HG02981 (cell line): Measurements from ENCODE around the gene NEURL1.

ENCODE experiments used
- ATAC-seq: cut with Tn5 transposase; IDR thresholded peaks from one replicate; pipeline ENCODE4 v1.9.1; 2021; ENCODE audit warnings: mild to moderate bottlenecking, moderate library complexity; ENCODE audit not compliant: unreplicated experiment

Gene NEURL1

DNA sequence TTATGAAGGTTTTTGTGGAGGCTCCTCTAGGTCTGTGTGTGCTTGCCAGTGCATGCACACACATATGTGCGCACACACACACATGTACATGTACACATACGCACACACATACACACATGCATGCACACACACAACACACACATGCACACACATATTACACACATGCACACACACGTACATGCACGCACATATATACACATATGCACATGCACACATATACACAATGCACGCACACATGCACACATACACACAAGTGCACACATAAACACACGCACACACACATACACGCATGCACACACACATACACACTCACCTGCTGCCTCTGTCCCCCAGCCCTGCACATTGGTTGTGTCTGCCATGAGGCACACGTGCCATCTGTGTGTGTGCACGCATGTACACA, 66.3 kb downstream of the NEURL1 start:
- ATAC-seq, result no peak

DNA sequence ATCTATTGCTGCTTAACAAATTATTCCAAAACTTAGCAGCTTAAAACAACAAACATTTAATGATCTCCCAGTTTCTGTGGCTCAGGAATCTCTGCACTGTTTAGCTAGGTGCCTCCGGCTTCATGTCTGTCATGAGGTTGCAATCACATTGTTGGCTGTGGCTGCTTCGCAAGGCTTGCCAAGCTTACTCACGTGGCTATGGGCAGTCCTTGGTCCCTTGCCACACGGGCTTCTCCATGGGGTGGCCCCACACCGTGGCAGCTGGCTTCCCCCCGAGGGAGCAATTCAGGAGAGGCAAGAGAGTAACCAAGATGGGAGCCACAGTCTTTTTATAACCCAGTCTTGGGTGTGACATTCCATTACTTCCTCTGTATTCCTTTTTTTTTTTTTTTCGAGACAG, 67.4 kb downstream of the NEURL1 start:
- ATAC-seq, result no peak

- ATAC-seq, result no peak
Observed at GRCh38 chr10:103562383-103562782, 68.9 kb downstream of the NEURL1 start.

- ATAC-seq, result no peak
Observed at GRCh38 chr10:103563231-103564115, 70.0 kb downstream of the NEURL1 start.

DNA sequence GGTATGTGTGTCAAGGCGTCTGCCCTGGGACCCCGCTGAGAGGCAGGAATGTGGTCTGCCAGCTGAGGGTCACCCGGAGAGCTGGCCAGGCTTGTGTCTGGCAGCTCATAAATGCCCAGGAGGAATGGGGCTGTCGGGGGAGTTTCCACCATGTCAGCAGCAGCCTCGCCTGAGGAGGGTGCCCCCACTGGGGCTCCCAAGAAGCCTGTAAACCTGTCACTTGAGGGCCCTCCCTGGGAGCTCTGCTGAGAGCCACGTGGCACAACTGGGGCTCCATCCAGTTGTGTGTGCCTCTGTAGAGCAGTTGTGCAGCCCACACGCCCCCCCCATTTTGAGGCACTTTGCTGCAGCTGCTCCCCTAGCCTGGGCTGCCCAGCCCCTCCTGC, 70.6 kb downstream of the NEURL1 start:
- ATAC-seq, result no peak

GRCh38 chr10:103564776-103565520, 71.4 kb downstream of the NEURL1 start:
- ATAC-seq, result no peak

DNA sequence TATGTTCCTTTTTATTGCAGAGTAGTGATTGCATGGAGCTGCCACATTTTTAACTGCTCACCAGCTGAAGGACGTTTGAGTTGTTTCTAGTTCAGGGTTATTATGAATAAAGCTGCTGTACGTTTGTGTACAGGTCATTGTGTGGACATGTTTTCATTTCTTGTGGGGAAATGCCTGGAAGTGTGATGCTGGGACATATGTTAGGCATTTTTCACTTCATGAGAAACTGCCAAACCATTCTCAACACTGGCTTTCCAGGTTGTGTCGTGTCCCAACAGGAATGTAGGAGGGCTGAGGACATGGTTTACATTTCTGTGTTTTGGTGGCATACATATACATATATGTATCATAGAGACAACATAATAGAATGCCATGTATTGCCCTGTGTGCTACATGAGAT, 73.0 kb downstream of the NEURL1 start:
- ATAC-seq, result no peak

- no peak for ATAC-seq
Observed at GRCh38 chr10:103568505-103568904, 75.0 kb downstream of the NEURL1 start.

GRCh38 chr10:103569896-103570295, 76.4 kb downstream of the NEURL1 start:
- no peak for ATAC-seq

GRCh38 chr10:103570844-103571655, 77.5 kb downstream of the NEURL1 start:
- ATAC-seq, result no peak

DNA sequence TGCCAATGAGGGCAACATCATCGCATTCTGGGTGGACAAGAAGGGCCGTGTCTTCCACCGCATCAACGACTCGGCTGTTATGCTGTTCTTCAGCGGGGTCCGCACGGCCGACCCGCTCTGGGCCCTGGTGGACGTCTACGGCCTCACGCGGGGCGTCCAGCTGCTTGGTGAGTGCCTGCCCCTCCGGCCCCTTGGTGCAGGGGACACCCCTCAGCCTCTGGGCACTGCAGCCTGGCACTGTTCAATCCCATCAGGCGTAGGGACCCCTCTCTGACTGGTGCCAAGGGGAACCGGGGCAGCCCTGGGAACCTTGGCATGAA, 78.1 kb downstream of the NEURL1 start:
- ATAC-seq, result no peak

- ATAC-seq, result no peak
Observed at GRCh38 chr10:103572347-103573204, 79.1 kb downstream of the NEURL1 start.

GRCh38 chr10:103573205-103573487, 79.6 kb downstream of the NEURL1 start:
- ATAC-seq, result no peak

- ATAC-seq, result no peak
Observed at GRCh38 chr10:103574097-103575061, 80.9 kb downstream of the NEURL1 start.

DNA sequence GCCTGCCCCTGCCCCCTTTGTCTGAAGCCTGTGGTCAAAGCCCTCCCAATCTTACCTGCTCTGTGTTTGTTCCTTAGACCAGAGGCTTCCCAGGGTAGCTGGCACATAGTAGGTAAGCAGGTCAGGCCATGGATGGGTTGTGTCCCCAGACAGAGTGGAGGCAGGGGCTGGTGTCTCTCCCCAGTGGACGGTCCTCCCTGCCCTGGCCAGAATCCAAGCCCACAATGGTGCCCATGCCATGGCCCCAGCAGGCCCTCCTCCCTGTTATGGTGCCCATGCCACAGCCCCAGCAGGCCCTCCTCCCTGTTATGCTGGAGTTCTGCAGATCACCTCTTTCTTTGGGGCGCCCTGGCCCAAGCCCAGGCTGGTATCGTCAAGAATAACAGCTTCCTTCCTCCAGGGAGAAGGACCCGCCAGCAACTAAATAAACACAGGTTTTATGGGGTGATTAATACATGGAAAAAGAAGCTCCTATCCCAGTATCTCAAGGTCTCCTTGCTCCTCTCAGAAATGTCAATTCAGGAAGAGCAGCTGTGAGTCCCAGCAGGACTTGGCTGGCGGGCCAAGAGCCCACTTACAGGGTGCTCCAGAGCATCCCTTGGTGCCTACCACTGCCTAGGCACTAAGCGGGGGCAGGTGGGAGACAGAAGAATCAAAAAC, 82.0 kb downstream of the NEURL1 start:
- ATAC-seq, result no peak

DNA sequence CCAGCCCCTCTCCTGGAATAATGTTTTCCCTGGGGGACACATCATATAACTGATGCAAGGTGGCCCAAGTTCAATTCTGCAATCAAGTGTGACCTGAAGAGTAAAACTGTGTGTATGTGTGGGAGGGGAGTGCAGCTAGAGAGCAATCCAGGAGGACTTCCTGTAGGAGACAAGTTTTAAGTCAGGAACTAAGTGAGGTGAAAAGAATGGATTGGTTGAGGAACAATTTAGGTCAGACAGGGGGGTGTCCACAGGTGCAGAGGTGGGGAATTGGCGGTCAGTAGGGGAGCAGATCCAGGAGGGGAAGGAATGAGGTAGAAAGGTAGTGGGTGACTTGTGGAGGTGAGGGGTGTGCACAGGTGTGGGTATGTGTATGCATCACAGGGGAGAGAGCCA, 82.6 kb downstream of the NEURL1 start:
- no peak for ATAC-seq

DNA sequence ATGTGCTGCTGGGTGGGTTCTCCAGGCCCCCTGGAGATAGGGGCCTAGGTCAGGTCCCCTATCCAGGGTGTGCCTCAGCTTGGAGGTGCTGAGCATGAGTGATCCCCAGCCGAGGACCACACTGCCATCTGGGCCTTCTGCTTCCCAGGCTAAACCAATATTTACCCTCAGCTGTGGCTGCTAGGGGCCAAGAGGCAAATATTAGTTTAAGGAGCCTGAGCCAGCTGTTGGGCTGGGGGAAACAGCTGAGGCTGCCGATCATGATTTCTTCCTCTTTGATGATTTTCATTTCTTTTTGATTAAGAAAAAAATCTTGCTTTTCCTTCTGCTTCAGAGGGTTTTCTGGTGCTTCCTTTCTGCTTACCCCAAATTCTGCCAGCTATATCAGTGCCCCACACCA, 83.4 kb downstream of the NEURL1 start:
- ATAC-seq, result no peak

DNA sequence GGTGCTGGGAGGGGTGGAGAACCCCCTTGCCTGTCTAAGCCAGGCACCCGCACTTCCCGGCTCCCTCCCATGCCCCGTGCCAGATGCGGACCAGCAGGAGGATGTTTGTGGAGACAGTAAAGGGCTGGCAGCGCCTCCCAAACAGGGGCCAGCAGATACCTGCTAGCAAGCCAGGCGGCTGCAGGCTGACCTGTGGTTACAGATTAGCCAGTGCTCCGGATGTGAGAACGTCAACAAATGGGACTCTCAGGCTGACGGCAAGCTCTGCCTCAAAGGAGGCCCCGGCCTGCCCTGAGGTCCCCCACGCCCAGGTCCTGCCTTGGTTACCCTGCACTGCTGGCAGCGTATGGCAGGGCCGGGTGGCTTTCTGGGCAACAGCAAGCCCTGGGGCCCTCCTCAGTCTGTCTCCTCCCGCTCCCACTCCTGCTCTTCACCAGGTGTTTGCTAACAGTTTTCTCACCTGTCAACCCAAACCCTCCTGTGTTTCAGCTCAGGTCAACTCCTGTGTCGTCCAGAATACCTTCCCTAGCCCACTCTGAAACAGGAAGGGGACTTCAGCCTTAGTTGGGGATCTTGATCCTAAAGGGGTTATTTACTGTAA, 85.4 kb downstream of the NEURL1 start:
- no peak for ATAC-seq

DNA sequence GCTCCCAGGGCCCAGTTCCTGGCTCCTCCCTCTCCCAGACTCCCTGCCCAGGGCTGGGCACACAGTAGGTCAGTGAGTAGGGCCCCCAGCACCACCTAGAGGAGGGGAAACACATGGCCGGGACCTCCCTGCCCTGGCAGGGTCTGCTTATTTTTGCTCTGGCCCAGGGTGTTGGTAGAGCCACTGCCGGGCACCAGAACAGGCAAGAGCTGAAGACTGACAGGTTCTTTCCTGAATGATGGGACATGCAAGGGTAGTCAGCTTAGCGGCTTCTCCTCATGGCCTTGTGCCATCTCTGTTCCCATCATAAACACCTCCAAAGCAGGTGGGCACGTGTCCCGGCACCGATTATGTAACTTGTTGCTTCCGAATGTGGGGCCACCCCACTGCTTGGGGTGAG, 86.5 kb downstream of the NEURL1 start:
- ATAC-seq, result no peak
